A673 (cell line): ENCODE measurements around the gene ADAMTS12.

Experiments used
- EZH2 ChIP-seq: fragments of 200-600 bp; sonication (generic); IDR thresholded peaks from 2 replicates; pipeline ENCODE4 v1.6.1; 2017; ENCODE audit warnings: borderline replicate concordance, low read depth, mild to moderate bottlenecking, mixed read lengths, antibody characterized with exemption, low read length; ENCODE audit not compliant: poor library complexity, severe bottlenecking
- TF ChIP-seq, protein P1 (sequence below): fragments of 300-800, 200-600 bp; sonication (generic); conservative IDR thresholded peaks from 2 replicates; pipeline ENCODE4 v1.5.1; 2017; ENCODE audit warnings: low read depth, mild to moderate bottlenecking, antibody characterized with exemption, low read length, moderate library complexity, mixed read lengths

GRCh38 chr5:33631139-33631538, 260.7 kb downstream of the ADAMTS12 start:
- no peak for TF ChIP-seq EZH2
- TF ChIP-seq, protein P1, sequence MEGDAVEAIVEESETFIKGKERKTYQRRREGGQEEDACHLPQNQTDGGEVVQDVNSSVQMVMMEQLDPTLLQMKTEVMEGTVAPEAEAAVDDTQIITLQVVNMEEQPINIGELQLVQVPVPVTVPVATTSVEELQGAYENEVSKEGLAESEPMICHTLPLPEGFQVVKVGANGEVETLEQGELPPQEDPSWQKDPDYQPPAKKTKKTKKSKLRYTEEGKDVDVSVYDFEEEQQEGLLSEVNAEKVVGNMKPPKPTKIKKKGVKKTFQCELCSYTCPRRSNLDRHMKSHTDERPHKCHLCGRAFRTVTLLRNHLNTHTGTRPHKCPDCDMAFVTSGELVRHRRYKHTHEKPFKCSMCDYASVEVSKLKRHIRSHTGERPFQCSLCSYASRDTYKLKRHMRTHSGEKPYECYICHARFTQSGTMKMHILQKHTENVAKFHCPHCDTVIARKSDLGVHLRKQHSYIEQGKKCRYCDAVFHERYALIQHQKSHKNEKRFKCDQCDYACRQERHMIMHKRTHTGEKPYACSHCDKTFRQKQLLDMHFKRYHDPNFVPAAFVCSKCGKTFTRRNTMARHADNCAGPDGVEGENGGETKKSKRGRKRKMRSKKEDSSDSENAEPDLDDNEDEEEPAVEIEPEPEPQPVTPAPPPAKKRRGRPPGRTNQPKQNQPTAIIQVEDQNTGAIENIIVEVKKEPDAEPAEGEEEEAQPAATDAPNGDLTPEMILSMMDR = no peak
